CD4-positive, alpha-beta T cell treated with Interleukin-15 for 4 hours (primary cell): ENCODE results near the gene FGF6.
"Not testable (repeated sequence)": the region's sequence is repeated elsewhere in the genome, so short reads cannot be mapped to it uniquely, and the experiment has no call there.

Experiments used
- DNase-seq: peaks from one replicate; pipeline ENCODE4 v3.0.0-alpha.2; 2020; ENCODE audit warnings: low spot score

The FGF6 gene

GRCh38 chr12:4418913-4419312 is 26.7 kb downstream of the FGF6 start:
- DNase-seq, result no peak

- no peak for DNase-seq
These were observed 27.7 kb downstream of the FGF6 start for GRCh38 chr12:4417936-4418335.

GRCh38 chr12:4417455-4417854 is 28.2 kb downstream of the FGF6 start:
- DNase-seq, result no peak

GRCh38 chr12:4416276-4416675 is 29.3 kb downstream of the FGF6 start:
- DNase-seq, result no peak

- DNase-seq, result no peak
These were observed 33.1 kb downstream of the FGF6 start for GRCh38 chr12:4412465-4412864.

GRCh38 chr12:4412056-4412455 is 33.6 kb downstream of the FGF6 start:
- DNase-seq, result no peak

GRCh38 chr12:4407136-4407535 is 38.5 kb downstream of the FGF6 start:
- no peak for DNase-seq

GRCh38 chr12:4404877-4405637 is 40.6 kb downstream of the FGF6 start:
- not testable (repeated sequence) for DNase-seq

- DNase-seq, result no peak
These were observed 42.6 kb downstream of the FGF6 start for GRCh38 chr12:4402996-4403395.

GRCh38 chr12:4401117-4401516 is 44.5 kb downstream of the FGF6 start:
- DNase-seq, result no peak

GRCh38 chr12:4395818-4396217 is 49.8 kb downstream of the FGF6 start:
- DNase-seq, result no peak

- no peak for DNase-seq
These were observed 52.4 kb downstream of the FGF6 start for GRCh38 chr12:4393211-4393610.

- DNase-seq, result no peak
These were observed 53.3 kb downstream of the FGF6 start for GRCh38 chr12:4392223-4392742.

GRCh38 chr12:4388662-4389061 is 57.0 kb downstream of the FGF6 start:
- DNase-seq, result no peak

GRCh38 chr12:4388032-4388431 is 57.6 kb downstream of the FGF6 start:
- no peak for DNase-seq

- no peak for DNase-seq
These were observed 58.0 kb downstream of the FGF6 start for GRCh38 chr12:4387607-4388006.

GRCh38 chr12:4386801-4387200 is 58.8 kb downstream of the FGF6 start:
- DNase-seq, result no peak
